ENCODE measurements around the gene TIMP2.
A peak's percentile ranks its signal among the peaks of the same experiment; 100 is the strongest.
"Not testable (repeated sequence)": the region's sequence is repeated elsewhere in the genome, so short reads cannot be mapped to it uniquely, and the experiment has no call there.

Gene TIMP2

GRCh38 chr17:78885956-78886355 lies 39.2 kb downstream of the TIMP2 start:
- DNase-seq = no peak

- no peak for DNase-seq
Observed at GRCh38 chr17:78884876-78885667, 40.1 kb downstream of the TIMP2 start.

- DNase-seq = no peak
Observed at GRCh38 chr17:78884148-78884825, 40.9 kb downstream of the TIMP2 start.

- no peak for DNase-seq
Observed at GRCh38 chr17:78883533-78884131, 41.6 kb downstream of the TIMP2 start.

GRCh38 chr17:78883089-78883532 lies 42.1 kb downstream of the TIMP2 start:
- no peak for DNase-seq

GRCh38 chr17:78882540-78883088 lies 42.6 kb downstream of the TIMP2 start:
- DNase-seq = no peak

- DNase-seq = no peak
Observed at GRCh38 chr17:78879635-78880186, 45.5 kb downstream of the TIMP2 start.

GRCh38 chr17:78878871-78879527 lies 46.2 kb downstream of the TIMP2 start:
- DNase-seq = no peak

- DNase-seq = no peak
Observed at GRCh38 chr17:78878261-78878660, 46.9 kb downstream of the TIMP2 start.

GRCh38 chr17:78876954-78877517 lies 48.2 kb downstream of the TIMP2 start:
- not testable (repeated sequence) for DNase-seq

- DNase-seq = no peak
Observed at GRCh38 chr17:78876094-78876597, 49.0 kb downstream of the TIMP2 start.

GRCh38 chr17:78875363-78876093 lies 49.7 kb downstream of the TIMP2 start:
- DNase-seq = peak; percentile 37

- no peak for DNase-seq
Observed at GRCh38 chr17:78873519-78874340, 51.5 kb downstream of the TIMP2 start.

GRCh38 chr17:78872486-78872885 lies 52.7 kb downstream of the TIMP2 start:
- DNase-seq = no peak

- no peak for DNase-seq
Observed at GRCh38 chr17:78870621-78871020, 54.6 kb downstream of the TIMP2 start.

- no peak for DNase-seq
Observed at GRCh38 chr17:78868391-78868790, 56.8 kb downstream of the TIMP2 start.

GRCh38 chr17:78867046-78867445 lies 58.1 kb downstream of the TIMP2 start:
- DNase-seq = not testable (repeated sequence)

GRCh38 chr17:78865682-78866390 lies 59.4 kb downstream of the TIMP2 start:
- DNase-seq = peak; percentile 31

GRCh38 chr17:78864117-78864516 lies 61.1 kb downstream of the TIMP2 start:
- no peak for DNase-seq
